Mesenchymal stem cell (in vitro differentiated cells and primary cell): ENCODE measurements around the gene KBTBD12. TPM values are rescaled to one million over a fixed set of nuclear protein-coding genes. Genes with fewer than 3 reads are reported as not detected.

Experiments used
- DNase-seq: peaks from one replicate; pipeline ENCODE4 v3.0.0-alpha.2; 2013
- H2AFZ ChIP-seq: one replicate; pipeline ENCODE4 v1.6.1; 2013; ENCODE audit warnings: low read depth, mild to moderate bottlenecking, control low read depth, inconsistent platforms, low read length, moderate library complexity
- H2AK5ac ChIP-seq: 2 replicates; pipeline ENCODE4 v1.6.1; 2013; ENCODE audit warnings: low read length, moderate library complexity, mild to moderate bottlenecking, inconsistent platforms; ENCODE audit not compliant: severe bottlenecking
- H2BK120ac ChIP-seq: one replicate; pipeline ENCODE4 v1.6.1; 2013; ENCODE audit warnings: low read depth, mild to moderate bottlenecking, inconsistent platforms, low read length, moderate library complexity
- H2BK12ac ChIP-seq, 2 experiments: one replicate each; pipeline ENCODE4 v1.6.1; 2013; ENCODE audit warnings: inconsistent platforms in 2 of 2, low read length in 2 of 2, mild to moderate bottlenecking in 2 of 2, moderate library complexity in 2 of 2, control low read depth in 1 of 2
- H2BK15ac ChIP-seq: one replicate; pipeline ENCODE4 v1.6.1; 2013; ENCODE audit warnings: mild to moderate bottlenecking, low read depth, inconsistent platforms; ENCODE audit not compliant: poor library complexity, severe bottlenecking
- H2BK5ac ChIP-seq: 2 replicates; pipeline ENCODE4 v1.6.1; 2013; ENCODE audit warnings: low read depth, mild to moderate bottlenecking, low read length, control low read depth, inconsistent platforms; ENCODE audit not compliant: poor library complexity, severe bottlenecking
- H3K14ac ChIP-seq, 2 experiments: one replicate each; pipeline ENCODE4 v1.6.1; 2013; ENCODE audit warnings: inconsistent platforms in 2 of 2, low read length in 2 of 2, control low read depth in 1 of 2, mild to moderate bottlenecking in 1 of 2, moderate library complexity in 1 of 2
- H3K18ac ChIP-seq, 2 experiments: one replicate each; pipeline ENCODE4 v1.6.1; 2013; ENCODE audit warnings: inconsistent platforms in 2 of 2, low read length in 2 of 2, control low read depth in 1 of 2, low read depth in 1 of 2, mild to moderate bottlenecking in 1 of 2
- H3K23ac ChIP-seq, 2 experiments: one replicate each; pipeline ENCODE4 v1.6.1; 2013; ENCODE audit warnings: inconsistent platforms in 2 of 2, low read length in 2 of 2, mild to moderate bottlenecking in 2 of 2, moderate library complexity in 2 of 2, control low read depth in 1 of 2
- H3K27ac ChIP-seq: 2 replicates; pipeline ENCODE4 v1.5.1; 2013; ENCODE audit warnings: mild to moderate bottlenecking, moderate library complexity, low read length, control low read depth, inconsistent platforms; ENCODE audit not compliant: poor library complexity, severe bottlenecking
- H3K27me3 ChIP-seq, 2 experiments: 2 replicates each; pipeline versions ENCODE4 v1.6.1 to v1.7.0; 2013; ENCODE audit warnings: low read length in 2 of 2, mild to moderate bottlenecking in 2 of 2, moderate library complexity in 2 of 2, control low read depth in 1 of 2, inconsistent platforms in 1 of 2; ENCODE audit not compliant: control insufficient read depth in 1 of 2, insufficient read depth in 1 of 2
- H3K36me3 ChIP-seq, 2 experiments: 2 replicates each; pipeline versions ENCODE4 v1.6.1 to v1.7.0; 2013; ENCODE audit warnings: low read length in 2 of 2, control low read depth in 1 of 2, inconsistent platforms in 1 of 2, low read depth in 1 of 2, mild to moderate bottlenecking in 1 of 2; ENCODE audit not compliant: insufficient read depth in 2 of 2, control insufficient read depth in 1 of 2
- H3K4ac ChIP-seq, 2 experiments: one replicate each; pipeline ENCODE4 v1.6.1; 2013; ENCODE audit warnings: inconsistent platforms in 2 of 2, low read length in 2 of 2, mild to moderate bottlenecking in 2 of 2, moderate library complexity in 2 of 2, control low read depth in 1 of 2, low read depth in 1 of 2
- H3K4me1 ChIP-seq: 2 replicates; pipeline ENCODE4 v1.6.1; 2013; ENCODE audit warnings: low read depth, low read length, control low read depth; ENCODE audit not compliant: control insufficient read depth, insufficient read depth
- H3K4me2 ChIP-seq: 2 replicates; pipeline ENCODE4 v1.6.1; 2013; ENCODE audit warnings: low read length, mild to moderate bottlenecking, inconsistent platforms; ENCODE audit not compliant: poor library complexity, severe bottlenecking
- H3K4me3 ChIP-seq, 2 experiments: 2 replicates each; pipeline versions ENCODE4 v1.5.1 to v1.7.0; 2013; ENCODE audit warnings: low read length in 2 of 2, mild to moderate bottlenecking in 2 of 2, control low read depth in 1 of 2, low read depth in 1 of 2; ENCODE audit not compliant: insufficient read depth in 1 of 2
- H3K79me1 ChIP-seq: replicated peaks from 2 replicates; pipeline ENCODE4 v1.6.1; 2013; ENCODE audit warnings: mild to moderate bottlenecking, control low read depth, low read length, inconsistent platforms; ENCODE audit not compliant: poor library complexity, severe bottlenecking
- H3K9ac ChIP-seq: 2 replicates; pipeline ENCODE4 v1.7.0; 2013; ENCODE audit warnings: mild to moderate bottlenecking, low read length, moderate library complexity
- H3K9me3 ChIP-seq: 2 replicates; pipeline ENCODE4 v1.7.0; 2013; ENCODE audit warnings: mild to moderate bottlenecking, low read length; ENCODE audit not compliant: control insufficient read depth
- H4K8ac ChIP-seq: one replicate; pipeline ENCODE4 v1.6.1; 2013; ENCODE audit warnings: inconsistent platforms, mild to moderate bottlenecking, low read length, moderate library complexity
- H4K91ac ChIP-seq: one replicate; pipeline ENCODE4 v1.6.1; 2013; ENCODE audit warnings: mild to moderate bottlenecking, low read length, inconsistent platforms
- WGBS: methylation state at CpG from one replicate; pipeline ENCODE4 v1.1.7; 2013; ENCODE audit warnings: mixed read lengths; 5-methylcytosine and 5-hydroxymethylcytosine counted together
- small RNA-seq: library from polyadenylated mRNA; stranded (forward); fragments of <200 nt; extraction: miRNeasy Mini kit (QIAGEN cat#:217004); gene quantifications from one replicate; pipeline ENCODE3, GENCODE V24; 2013; ENCODE audit warnings: low read depth

The KBTBD12 gene

DNA sequence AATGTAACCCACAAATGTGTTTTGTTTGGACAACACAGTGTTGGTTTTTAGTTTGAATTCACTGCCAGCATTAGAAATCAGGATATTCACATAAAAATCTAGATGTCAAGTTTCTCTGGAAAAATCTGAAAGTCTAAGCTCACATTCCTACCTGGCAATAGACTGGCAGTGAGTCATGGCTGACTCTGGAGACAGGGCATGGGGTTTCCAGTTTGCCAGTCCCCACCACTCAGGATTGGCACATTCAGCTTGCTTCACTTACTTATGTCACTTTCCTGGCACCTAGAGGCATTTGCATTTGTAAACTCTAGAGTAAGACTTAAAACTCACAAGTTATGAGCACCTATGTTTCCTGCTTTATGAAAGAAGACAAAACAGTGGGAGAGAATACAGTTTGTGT lies 118.1 kb downstream of the KBTBD12 start:
- no peak overlapping the region for H3K27ac ChIP-seq
- H2BK5ac ChIP-seq: no peak overlapping the region
- H3K27me3 ChIP-seq: peaks cover 15 to 28% of the 10 kb centered on the region in 2 experiments
- no peak overlapping the region for H2AFZ ChIP-seq
- H2AK5ac ChIP-seq: no peak overlapping the region
- H3K18ac ChIP-seq: no peak overlapping the region
- no peaks in the 10 kb centered on the region for H3K4me1 ChIP-seq
- no peak overlapping the region for H3K4me2 ChIP-seq
- H4K8ac ChIP-seq: no peak overlapping the region
- H3K9me3 ChIP-seq: no peaks in the 10 kb centered on the region
- H3K9ac ChIP-seq: no peak overlapping the region
- no peak overlapping the region for H2BK12ac ChIP-seq
- H3K23ac ChIP-seq: no peak overlapping the region
- H2BK120ac ChIP-seq: no peak overlapping the region
- H3K79me1 ChIP-seq: no peaks in the 10 kb centered on the region
- H3K36me3 ChIP-seq: no peaks in the 10 kb centered on the region
- no peak overlapping the region for H3K4me3 ChIP-seq
- DNase-seq: no peak
- H3K14ac ChIP-seq: no peak overlapping the region
- no peak overlapping the region for H2BK15ac ChIP-seq
- H4K91ac ChIP-seq: no peak overlapping the region
- H3K4ac ChIP-seq: no peak overlapping the region

GRCh38 chr3:128036119-128036518 lies 121.1 kb downstream of the KBTBD12 start:
- no peak overlapping the region for H3K18ac ChIP-seq
- no peak overlapping the region for H2BK5ac ChIP-seq
- no peak overlapping the region for H4K91ac ChIP-seq
- H2AK5ac ChIP-seq: no peak overlapping the region
- H3K36me3 ChIP-seq: no peaks in the 10 kb centered on the region
- no peak overlapping the region for H3K14ac ChIP-seq
- H3K4ac ChIP-seq: no peak overlapping the region
- H2AFZ ChIP-seq: no peak overlapping the region
- no peak overlapping the region for H3K23ac ChIP-seq
- peaks cover 7 to 27% of the 10 kb centered on the region in 2 experiments for H3K27me3 ChIP-seq
- no peak overlapping the region for H3K4me2 ChIP-seq
- no peak overlapping the region for H3K4me3 ChIP-seq
- no peak overlapping the region for H3K9ac ChIP-seq
- H2BK120ac ChIP-seq: no peak overlapping the region
- H3K4me1 ChIP-seq: no peaks in the 10 kb centered on the region
- no peak overlapping the region for H3K27ac ChIP-seq
- no peak overlapping the region for H4K8ac ChIP-seq
- no peak overlapping the region for H2BK15ac ChIP-seq
- H2BK12ac ChIP-seq: no peak overlapping the region
- H3K9me3 ChIP-seq: no peaks in the 10 kb centered on the region
- no CpG with 5 or more reads among the region's 1 CpG for WGBS
- DNase-seq: no peak
- H3K79me1 ChIP-seq: no peaks in the 10 kb centered on the region

Small RNA genes lying within 50 kb of the gene (small RNA-seq; reads per million reads assigned to genes)
- not detected for gene RNA5SP139
